PFSK-1 (cell line): ENCODE data around the gene ADGRB3.

Source experiments
- FOXP2 ChIP-seq: optimal IDR thresholded peaks from 2 replicates; pipeline ENCODE3; 2011; ENCODE audit warnings: borderline replicate concordance, control low read depth, inconsistent platforms; ENCODE audit not compliant: insufficient read depth; ENCODE audit errors: extremely low read length, extremely low read depth
- POLR2AphosphoS5 ChIP-seq: IDR thresholded peaks from 2 replicates; pipeline ENCODE4 v1.6.1; 2012; ENCODE audit warnings: low read depth, mild to moderate bottlenecking, control low read depth, low read length, moderate library complexity
- REST ChIP-seq, 2 experiments: IDR thresholded peaks; 2 replicates each; pipeline versions ENCODE4 v1.6.1 to v1.8.0; 2011 to 2012; ENCODE audit warnings: low read depth in 2 of 2, low read length in 2 of 2, control low read depth in 1 of 2, inconsistent platforms in 1 of 2, mild to moderate bottlenecking in 1 of 2, moderate library complexity in 1 of 2; ENCODE audit not compliant: insufficient read depth in 1 of 2
- TAF1 ChIP-seq: IDR thresholded peaks from 2 replicates; pipeline ENCODE4 v1.6.1; 2012; ENCODE audit warnings: low read length, control low read depth, borderline replicate concordance; ENCODE audit not compliant: insufficient read depth

- TF ChIP-seq TAF1 (no peak), REST (IDR thresholded peaks at IDR 0.05; ENCODE audit: insufficient read depth in 1 of 2, low read depth in 2 of 2, low read length in 2 of 2) (no peak), FOXP2 (no peak), POLR2AphosphoS5 (no peak)
These were observed 649.2 kb downstream of the ADGRB3 start for GRCh38 chr6:69284176-69284730.
